ENCODE measurements around the gene AFAP1.

The AFAP1 gene

DNA sequence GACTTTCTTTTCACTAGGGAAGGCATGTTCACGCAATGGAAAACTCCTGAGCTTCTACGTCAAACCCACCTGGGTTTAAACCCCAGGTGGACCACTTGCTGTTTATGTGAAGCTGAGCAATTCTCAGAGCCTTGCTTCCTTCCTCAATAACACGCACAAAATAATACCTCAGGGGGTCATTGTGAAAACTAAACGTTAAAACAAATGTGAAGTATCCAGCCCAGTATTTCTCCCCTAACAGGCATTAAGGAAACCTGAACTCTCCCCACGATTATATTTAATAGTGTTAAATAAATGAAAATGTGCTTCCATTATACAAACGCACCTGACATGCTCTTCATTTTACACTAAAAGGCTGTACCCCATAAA is 117.5 kb downstream of the AFAP1 start:
- H3K27ac ChIP-seq: no peak overlapping the region
- no peak for TF ChIP-seq CTCF (IDR thresholded peaks at IDR 0.05)
- TF ChIP-seq ZFX (IDR thresholded peaks at IDR 0.05; ENCODE audit: borderline replicate concordance): no peak

DNA sequence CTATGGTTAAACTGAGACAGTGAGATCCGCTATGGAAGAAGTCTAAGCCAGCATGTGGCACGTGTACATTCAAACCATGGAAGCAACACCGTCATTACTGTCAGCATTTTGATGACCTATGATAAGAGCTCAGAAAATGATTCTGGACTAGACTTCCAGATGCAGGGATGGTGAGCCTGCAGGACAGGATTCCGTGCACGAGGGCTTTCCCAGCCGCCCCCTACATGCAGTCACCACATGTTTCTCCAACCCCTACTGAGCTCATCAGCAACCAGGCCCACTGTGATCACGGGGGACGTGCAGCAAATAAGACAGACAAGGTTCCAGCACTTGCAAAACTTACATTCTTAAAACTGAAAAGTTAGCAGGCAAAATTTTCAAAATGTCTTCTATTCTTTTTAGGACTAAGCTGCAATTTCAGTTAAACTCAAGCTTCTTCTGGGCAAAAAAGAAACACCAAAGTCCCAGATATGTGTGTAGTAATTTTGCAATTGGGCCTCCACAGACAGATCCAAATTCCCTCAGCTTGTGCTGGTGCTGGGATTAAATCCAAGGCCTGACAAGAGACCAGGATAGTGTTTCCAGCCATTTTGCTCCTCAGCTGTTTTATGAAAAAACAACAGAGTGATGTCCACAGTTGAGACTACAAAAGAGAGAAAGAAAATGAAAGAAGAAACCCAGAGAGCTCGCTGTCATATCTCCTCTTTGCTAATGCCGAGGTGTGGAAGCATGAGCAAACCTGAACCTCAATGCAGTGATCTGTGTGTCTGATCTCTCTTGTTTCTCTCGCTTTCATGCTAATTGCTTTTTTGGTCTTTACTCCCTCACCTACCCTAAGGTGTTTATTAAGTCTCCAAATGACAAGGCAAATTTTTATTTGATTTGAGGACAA is 118.2 kb downstream of the AFAP1 start:
- no peak overlapping the region for H3K27ac ChIP-seq
- TF ChIP-seq ZFX (IDR thresholded peaks at IDR 0.05; ENCODE audit: borderline replicate concordance) (no peak), CTCF (IDR thresholded peaks at IDR 0.05) (no peak)

DNA sequence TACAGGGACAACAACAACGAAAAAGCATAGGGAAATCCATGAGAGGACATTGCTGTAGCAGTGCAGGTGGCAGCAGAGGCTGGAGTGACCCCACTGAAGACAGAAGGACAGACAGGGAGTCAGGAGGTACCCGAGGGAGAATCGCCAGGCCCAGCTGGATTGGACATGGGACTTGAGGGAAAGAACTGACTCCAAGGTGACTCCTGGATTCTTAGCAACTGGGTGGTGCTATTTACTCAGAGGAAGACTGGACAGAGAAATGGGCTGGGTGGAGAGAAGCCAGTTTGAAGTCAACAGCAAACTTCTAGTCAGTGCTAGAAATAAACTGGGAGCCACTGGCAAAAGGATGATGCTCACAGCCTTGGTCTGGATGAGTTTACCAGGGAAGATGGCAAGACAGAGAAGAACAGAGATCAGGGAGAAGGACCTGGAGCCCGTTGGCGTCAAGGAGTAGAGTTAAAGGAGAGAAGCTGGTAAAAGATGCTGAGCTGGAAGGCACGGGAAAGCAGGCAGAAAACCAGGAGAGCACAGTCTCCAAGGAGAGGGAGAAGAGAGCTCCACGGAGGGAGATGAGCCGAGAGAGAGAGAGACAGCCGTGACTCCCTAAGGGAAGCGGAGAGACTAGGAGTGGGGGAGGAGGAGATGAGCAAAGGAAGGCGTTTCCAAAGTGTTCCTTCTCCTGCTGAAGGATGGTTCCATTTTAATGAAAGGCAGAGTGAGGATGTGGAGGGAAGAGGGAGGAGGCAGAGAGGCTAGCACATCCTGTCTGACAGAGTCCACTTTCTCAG is 119.4 kb downstream of the AFAP1 start:
- no peak overlapping the region for H3K27ac ChIP-seq
- no peak for TF ChIP-seq ZFX (IDR thresholded peaks at IDR 0.05; ENCODE audit: borderline replicate concordance)
- TF ChIP-seq CTCF (IDR thresholded peaks at IDR 0.05): no peak

- H3K27ac ChIP-seq: no peak overlapping the region
- no peak for TF ChIP-seq ZFX (IDR thresholded peaks at IDR 0.05; ENCODE audit: borderline replicate concordance)
- no peak for TF ChIP-seq CTCF (IDR thresholded peaks at IDR 0.05)
Measured at GRCh38 chr4:7819446-7819845, 120.2 kb downstream of the AFAP1 start.

GRCh38 chr4:7818399-7818911 is 121.2 kb downstream of the AFAP1 start:
- no peak for TF ChIP-seq CTCF (IDR thresholded peaks at IDR 0.05)
- no peak for TF ChIP-seq ZFX (IDR thresholded peaks at IDR 0.05; ENCODE audit: borderline replicate concordance)
- H3K27ac ChIP-seq: no peak overlapping the region

- H3K27ac ChIP-seq: no peak overlapping the region
Measured at GRCh38 chr4:7817877-7818398, 121.7 kb downstream of the AFAP1 start.

More at GRCh38 chr4:7817877-7818398, 121.7 kb downstream of the AFAP1 start:
- TF ChIP-seq ZFX (IDR thresholded peaks at IDR 0.05; ENCODE audit: borderline replicate concordance) (no peak), CTCF (IDR thresholded peaks at IDR 0.05) (no peak)
